HG02610 (cell line): ENCODE data around the gene ZBTB11.
"Not testable (repeated sequence)": the region's sequence is repeated elsewhere in the genome, so short reads cannot be mapped to it uniquely, and the experiment has no call there.

Source experiments
- ATAC-seq: cut with Tn5 transposase; IDR thresholded peaks from one replicate; pipeline ENCODE4 v1.9.1; 2021; ENCODE audit warnings: mild to moderate bottlenecking, moderate library complexity; ENCODE audit not compliant: unreplicated experiment

ZBTB11 gene

DNA sequence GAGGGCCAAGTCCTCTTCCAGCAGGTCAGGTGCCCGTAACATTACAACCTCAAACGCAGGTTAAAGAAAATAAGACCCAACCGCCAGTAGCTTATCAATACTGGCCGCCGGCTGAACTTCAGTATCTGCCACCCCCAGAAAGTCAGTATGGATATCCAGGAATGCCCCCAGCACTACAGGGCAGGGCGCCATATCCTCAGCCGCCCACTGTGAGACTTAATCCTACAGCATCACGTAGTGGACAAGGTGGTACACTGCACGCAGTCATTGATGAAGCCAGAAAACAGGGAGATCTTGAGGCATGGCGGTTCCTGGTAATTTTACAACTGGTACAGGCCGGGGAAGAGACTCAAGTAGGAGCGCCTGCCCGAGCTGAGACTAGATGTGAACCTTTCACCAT is 16.6 kb upstream of the ZBTB11 start:
- peak; percentile 50 for ATAC-seq

DNA sequence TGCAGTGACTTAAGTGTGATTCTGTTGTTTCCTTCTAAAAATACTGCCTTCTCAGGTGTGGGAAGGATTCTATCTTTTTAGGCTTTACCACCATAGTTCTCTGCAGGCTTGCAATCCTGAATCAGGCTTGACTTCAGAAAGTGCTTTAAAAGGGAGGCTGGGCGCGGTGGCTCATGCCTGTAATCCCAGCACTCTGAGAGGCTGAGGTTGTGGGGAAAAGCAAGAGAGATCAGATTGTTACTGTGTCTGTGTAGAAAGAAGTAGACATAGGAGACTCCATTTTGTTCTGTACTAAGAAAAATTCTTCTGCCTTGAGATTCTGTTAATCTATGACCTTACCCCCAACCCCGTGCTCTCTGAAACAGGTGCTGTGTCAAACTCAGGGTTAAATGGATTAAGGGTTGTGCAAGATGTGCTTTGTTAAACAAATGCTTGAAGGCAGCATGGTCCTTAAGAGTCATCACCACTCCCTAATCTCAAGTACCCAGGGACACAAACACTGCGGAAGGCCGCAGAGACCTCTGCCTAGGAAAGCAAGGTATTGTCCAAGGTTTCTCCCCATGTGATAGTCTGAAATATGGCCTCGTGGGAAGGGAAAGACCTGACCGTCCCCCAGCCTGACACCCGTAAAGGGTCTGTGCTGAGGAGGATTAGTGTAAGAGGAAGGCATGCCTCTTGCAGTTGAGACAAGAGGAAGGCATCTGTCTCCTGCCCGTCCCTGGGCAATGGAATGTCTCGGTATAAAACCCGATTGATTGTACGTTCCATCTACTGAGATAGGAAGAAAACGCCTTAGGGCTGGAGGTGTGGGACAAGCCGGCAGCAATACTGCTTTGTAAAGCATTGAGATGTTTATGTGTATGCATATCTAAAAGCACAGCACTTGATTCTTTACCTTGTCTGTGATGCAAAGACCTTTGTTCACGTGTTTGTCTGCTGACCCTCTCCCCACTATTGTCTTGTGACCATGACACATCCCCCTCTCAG is 15.0 kb upstream of the ZBTB11 start:
- ATAC-seq: not testable (repeated sequence)

DNA sequence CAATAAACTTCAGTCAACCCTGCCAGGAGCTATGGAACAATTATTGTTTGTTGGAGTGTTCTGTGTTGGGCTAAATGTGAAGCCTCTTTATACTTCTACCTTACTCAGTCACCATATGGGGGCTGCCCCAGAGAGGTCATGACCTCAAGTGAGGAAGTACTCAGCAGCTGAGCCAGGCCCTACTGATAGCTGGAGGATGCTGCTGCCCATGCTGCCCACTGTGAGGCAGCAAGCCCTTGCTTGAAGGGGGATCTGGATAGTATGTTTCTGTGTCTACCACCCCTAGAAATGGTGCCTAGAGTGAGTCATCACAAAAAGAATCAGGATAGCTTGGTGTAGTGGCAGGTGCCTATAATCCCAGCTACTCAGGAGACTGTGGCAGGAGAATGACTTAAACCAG is 14.0 kb upstream of the ZBTB11 start:
- peak; percentile 43 for ATAC-seq

DNA sequence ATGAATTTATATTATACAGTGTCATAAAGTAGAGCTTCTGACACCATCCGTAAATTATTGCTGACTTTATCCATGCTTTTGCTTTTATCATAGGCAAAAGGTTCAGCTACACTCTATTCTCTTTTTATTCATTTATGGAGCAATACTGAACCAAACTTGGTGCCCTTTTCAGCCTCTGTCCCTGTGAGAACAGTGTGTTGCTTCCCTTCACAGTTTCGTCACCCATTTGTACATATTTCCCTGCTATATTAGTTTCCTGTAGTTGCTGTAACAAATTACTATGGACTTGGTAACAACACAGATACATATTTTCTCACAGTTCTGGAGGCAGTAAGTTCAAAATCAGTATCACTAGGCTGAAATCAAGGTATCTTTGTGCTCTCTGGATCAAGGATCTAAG is 12.4 kb upstream of the ZBTB11 start:
- no peak for ATAC-seq

DNA sequence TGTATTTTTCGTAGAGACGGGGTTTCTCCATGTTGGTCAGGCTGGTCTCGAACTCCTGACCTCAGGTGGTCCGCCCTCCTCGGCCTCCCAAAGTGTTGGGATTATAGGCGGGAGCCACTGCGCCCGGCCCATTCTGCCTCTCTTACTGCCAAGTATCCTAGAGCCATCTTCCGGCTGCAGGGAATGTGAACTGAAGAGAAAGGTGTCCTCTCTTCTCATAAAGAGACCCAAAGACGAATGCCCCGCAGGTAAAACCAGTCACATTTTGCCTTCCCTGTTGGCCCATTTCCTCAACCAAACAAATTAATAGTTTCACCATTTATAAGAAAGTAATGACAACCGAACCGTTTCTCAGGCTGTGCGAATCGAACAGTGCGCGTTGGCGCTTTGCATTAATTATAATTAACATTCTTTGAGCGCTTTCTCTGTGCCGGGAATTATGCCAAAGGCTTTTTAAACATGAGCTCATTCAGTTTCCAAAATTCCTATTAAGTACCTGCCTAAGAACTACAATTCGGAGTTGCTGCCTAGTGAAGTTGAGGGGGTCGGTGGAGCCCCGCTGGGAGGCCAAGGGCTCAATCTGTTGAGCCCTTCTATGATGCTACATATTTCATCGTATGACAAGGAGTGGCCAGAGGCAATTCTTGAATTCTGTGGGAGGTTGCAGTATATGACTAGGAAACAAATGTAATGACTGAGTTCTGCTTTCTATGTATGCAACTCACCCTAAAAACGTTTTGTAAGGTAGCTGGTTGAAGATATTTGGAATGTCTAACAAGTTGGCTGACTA is 10.4 kb upstream of the ZBTB11 start:
- ATAC-seq: no peak

DNA sequence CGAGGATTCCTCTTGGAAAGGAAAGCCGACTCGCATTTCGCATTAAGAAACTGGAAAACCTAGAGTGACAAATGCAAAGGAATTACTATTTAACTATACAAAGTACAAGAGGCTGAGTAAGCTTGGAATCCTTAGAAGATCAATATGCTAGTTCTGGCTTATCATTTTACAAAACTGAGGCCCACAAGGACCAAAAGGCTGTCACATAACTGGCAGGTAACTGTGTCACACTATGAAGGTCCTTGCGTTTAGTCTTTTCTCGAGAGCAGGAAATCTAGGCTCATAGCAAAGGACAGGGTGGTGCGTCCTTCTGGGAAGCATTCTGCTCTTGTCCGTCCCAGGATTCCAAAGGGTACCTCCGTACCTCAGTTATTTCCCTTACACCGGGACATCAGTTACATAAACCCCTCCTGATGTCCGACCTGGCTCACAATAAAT is 9.0 kb upstream of the ZBTB11 start:
- peak; percentile 3 for ATAC-seq

DNA sequence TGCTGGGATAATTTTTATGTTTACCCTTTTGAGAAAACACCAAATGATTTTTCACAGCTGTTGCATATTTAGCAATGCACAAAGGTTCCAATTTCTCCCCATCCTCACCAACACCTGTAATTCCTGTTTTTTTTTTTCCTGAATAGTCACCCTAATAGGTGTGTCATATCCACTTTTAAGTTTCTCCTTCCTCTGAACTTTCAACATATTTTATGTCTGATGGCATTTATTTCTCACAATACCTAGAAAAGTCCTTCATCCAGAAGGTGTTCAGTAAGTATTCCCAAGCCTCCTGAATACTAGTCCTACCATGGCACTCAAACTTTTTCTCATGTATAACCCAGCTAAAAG is 8.1 kb upstream of the ZBTB11 start:
- ATAC-seq: no peak

DNA sequence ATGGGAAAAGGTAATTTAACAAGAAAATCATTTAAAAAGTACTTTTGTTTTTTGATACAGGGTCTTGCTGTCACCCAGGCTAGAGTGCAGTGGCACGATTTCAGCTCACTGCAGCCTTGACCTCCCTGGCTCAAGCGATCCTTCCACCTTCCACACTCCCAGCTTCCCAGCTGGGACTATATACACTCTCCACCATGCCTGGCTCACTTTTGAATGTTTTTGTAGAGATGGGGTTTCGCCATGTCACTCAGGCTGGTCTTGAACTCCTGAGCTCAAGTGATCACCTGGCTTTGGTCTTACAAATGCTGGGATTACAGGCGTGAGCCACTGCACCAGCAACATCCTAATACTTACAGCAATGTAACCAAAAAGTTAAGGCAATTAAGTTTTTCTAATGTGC is 3.5 kb upstream of the ZBTB11 start:
- ATAC-seq: no peak

DNA sequence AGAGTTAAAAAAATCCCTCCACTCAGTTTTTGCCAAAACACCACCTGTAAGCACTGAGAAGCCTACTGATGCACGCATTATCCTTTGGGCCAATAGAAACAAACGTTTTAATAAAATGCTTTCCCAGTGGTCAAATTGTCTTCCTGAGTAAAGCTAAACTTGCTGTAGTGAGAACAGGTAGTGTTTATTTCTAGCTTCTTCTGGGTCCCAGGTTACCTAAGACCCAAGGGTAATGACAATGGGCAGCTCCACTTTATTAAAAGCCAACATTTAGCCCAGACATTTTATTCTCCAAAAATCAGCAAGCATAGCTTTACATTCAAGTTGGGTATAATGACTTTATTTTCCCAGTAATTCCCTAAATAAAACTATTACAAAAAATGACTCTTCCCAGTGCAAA is 1.9 kb upstream of the ZBTB11 start:
- not testable (repeated sequence) for ATAC-seq

DNA sequence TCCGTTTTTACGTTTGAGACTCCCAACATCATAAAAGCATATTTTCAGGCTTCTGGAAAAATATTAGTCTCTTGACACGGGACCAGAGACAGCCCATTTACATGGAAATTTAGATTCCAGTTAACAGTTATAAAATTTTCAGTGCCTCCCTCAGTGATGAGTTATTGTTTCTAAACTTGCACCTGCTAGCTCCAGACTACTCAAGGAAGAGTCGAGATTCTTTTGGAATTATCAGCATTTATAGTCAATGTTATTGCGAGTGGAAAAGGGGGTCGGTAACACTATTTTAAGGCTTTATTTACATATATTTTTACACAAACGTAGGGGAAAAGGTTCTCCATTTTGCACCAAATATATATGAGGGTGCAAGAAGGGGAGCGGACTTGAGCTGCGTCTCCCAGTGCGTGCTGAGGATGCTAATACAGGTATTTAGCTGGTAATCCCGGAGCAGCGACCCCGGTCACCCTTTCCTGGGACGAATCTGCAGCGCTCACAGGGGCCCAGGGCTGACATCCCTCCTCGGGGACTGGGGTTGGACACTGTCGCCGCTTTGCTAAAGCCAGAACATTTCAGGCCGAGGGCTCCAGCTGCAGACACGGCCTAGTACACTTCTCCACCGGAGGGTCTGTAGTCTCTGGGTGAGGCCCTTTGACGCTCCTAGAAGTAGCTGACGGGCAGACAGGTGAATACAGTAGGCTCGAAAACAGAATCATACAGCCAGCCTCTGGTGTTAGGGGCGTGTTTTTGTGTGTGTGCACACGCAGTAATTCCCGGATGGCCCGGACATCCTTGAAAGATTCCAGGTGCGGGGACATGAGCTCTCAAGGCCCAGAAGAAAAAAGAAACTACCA is 729 bp upstream of the ZBTB11 start:
- no peak for ATAC-seq

DNA sequence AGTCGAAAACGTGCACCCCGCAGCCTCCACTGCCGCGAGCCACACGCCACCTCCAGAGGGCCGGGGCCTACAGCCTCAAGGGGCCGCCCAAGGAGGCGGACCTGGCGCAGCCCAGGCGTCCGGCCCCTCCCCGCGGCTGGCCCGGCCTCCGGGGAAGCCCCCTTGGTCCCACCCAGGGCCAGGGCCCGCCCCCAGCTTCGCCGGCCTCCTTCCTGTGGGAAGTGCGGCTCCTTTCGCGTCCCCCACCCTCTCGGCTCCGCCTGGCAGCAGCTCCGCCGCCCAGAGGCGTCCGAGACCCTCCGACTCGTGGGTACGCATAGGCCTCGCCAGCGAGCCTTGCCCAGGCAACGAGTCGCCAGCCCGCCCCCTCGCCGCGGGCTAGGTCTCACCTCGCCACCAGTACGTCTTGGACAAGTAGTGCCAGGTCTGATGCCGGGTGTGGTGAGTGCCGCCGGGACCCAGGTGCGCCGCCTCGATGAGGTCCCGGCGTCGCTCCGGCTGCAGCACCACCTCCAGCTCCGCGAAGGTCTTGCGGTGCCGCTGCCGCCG is 642 bp downstream of the ZBTB11 start:
- peak; percentile 88 for ATAC-seq

DNA sequence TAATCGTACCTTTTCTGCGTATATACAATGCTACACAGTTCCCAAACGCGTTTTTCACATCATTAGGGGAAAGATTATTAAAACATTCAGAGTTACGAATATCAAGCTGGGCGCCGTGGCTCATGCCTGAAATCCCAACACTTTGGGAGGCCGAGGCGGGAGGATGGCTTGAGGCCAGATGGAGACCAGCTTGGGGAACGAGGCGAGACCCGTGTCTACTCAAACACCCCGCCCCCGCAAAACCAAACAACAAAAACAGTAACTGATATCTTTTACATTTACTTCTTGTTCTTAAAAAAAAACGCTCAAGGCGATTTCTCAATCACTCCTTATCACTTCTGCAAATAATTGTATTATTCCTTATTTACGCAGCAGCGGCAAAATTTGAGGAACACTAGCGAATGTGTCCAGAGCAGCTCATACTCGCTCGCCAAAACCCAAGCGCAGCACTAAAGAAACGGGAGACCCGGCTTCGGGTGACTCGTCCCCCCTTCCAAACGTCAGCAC is 1.2 kb downstream of the ZBTB11 start:
- no peak for ATAC-seq

DNA sequence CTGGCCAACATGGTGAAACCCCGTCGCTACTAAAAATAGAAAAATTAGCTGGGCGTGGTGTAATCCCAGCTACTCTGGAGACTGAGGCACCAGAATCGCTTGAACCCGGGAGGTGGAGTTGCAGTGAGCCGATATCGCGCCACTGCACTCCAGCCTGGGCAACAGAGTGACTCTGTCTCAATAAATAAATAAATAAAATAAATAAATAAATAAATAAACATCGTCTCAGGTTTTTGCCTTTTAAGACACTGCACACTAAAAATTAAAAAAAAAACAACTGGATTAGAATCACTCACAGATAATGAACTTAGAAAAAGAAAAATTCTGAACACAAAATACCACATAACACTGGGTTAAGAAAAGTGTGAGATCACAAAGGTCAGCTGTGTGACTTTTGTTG is 2.4 kb downstream of the ZBTB11 start:
- ATAC-seq: no peak

DNA sequence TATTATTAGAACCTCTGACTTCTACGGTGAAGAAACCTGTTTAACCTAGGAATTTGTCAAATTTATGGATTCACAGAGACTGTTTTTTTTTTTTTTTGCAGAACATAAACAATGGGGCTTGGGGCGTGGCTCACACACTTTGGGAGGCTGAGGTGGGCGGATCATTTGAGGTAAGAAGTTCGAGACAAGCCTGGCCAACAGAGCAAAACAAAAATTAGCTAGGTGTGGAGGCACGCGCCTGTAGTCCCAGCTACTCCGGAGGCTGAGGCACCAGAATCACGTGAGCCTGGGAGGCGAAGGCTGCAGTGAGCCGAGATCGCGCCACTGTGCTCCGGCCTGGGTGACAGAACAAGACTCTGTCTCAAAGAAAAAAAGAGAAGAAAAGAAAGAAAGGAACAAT is 3.0 kb downstream of the ZBTB11 start:
- ATAC-seq: no peak

DNA sequence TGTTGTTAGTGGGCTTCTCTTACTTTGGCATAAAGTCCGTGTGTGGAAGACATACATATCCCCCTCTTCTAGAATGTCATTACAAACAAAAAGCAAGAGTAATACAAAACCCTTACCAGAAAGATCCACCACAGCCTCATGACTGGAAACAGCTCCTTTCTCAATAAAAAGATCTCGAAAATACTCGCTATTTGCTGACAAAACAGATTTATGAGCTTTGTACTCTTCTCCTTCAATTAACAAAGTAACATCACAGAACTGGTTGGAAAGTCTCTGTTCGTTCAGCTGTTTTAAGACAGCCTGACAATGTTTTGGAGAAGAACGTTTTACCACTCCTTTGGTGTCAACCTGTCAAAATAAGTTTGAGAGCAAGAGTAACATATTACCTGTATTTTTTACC is 5.9 kb downstream of the ZBTB11 start:
- no peak for ATAC-seq

DNA sequence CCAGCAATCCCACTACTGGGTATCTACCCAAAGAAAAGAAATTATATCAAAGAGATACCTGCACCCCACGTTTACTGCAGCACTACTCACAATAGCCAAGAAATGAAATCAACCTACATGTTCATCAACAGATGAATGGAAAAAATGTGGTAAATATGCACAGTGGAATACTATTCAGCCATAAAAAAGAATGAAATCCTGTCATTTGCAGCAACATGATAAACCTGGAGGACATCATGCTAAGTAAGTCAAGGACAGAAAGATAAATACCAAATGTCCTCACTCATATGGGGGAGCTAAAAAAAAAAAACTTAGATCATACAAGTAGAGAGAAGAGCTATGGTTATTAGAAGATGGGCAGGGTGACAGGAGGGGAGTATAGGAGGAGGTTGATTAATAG is 9.1 kb downstream of the ZBTB11 start:
- ATAC-seq: no peak

DNA sequence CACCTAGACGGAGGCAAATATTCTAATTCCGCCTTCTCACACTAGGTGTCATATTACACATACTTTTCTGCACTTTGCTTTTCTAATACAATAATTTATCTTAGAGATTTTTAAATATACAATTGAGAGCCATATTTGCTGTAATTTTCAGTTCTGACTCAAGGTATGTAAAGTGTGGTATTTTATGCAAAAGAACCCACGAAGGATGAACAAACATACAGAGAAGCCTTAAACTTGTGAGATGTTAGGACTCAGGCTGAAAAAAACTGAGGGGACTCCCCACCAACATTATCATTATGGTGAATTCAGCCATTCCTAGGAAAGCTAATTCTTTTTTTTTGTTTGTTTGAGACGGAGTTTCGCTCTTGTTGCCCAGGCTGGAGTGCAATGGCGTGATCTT is 9.6 kb downstream of the ZBTB11 start:
- peak; percentile 62 for ATAC-seq

DNA sequence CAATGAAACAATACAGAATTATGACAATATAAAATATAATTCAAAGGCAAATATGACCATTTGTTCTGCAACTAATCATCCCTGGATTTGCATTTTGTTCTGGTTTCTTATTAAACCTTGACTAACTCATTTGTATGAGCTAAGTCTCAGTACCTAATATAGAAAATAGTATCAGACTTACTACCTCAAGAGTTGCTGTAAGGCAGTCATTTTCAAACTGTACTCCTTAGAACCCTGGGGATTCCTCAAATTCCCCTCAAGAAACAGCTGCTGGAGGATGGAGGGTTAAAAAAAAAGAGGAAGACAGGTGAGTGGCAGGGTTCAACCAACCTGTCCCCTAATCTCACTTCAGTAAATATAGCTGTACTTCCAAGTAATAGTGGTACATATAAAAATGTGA is 11.1 kb downstream of the ZBTB11 start:
- peak; percentile 67 for ATAC-seq

DNA sequence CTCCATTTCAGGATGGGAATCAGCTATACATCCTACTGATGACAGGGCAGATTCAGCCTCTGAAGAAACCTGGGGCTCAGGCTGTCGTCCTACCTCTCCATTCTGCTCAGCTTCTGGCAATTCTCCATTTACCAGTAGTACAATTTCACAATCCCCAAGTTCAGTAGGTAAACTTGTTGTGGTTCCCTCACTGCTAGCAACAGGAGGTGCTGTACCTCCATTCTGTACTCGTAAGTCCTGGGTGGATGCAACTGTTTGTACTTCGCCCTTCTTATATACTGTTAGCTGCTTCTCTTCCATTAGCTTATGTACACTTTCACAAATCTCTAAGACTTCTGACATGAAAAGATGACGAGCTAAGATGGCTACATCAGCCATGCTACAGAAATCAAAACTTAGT is 11.6 kb downstream of the ZBTB11 start:
- no peak for ATAC-seq

DNA sequence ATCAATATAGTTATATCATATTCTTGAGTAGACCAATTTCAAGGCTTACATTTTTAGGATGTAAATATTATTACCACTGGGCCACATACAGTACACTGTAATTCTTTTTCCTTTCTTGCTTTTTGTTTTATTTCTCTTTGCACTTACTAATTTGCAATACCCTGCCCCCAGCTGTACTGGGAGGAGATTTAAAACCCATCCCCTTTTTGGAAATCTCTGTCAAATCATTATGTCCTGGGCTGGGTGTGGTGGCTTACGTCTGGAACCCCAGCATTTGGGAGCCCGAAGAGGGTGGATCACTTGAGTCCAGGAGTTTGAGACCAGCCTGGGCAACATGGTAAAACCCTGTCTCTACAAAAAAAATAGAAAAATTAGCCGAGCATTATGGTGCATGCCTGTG is 16.2 kb downstream of the ZBTB11 start:
- no peak for ATAC-seq

DNA sequence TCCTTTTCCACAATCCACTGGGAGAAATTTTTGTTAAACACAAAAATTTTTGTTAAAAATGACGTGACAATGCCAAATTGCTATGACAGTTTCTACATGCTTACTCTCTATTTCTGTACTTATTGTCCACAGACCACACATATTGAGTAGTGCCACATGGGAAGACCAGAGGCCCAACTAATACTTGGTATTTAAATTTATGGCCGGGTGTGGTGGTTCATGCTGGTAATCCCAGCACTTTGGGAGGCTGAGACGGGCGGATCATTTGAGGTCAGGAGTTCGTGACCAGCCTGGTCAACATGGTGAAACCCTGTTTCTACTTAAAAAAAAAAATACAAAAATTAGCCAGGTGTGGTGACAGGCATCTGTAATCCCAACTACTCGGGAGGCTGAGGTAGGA is 20.3 kb downstream of the ZBTB11 start:
- no peak for ATAC-seq
